KBM-7 (cell line): ENCODE data around the gene POLR3H.
A peak's percentile ranks its signal among the peaks of the same experiment; 100 is the strongest.

Experiments
- DNase-seq: peaks from one replicate; pipeline ENCODE4 v3.0.0-alpha.2; 2015
- in situ Hi-C: fragments of 300-500 bp; cut with MboI; formaldehyde crosslinking; loops from 2 replicates; pipeline ENCODE4 v1.14.3; 2020; ENCODE audit warnings: low sequenced_read_pairs, low pct_unique_long_range_greater_than_20kb, mixed read lengths

Gene POLR3H

GRCh38 chr22:41524251-41524661, 20.0 kb downstream of the POLR3H start:
- in situ Hi-C loops = no loop called here
- DNase-seq = no peak

GRCh38 chr22:41523464-41524221, 20.6 kb downstream of the POLR3H start:
- DNase-seq = no peak
- in situ Hi-C loops = no loop called here

GRCh38 chr22:41522813-41523212, 21.5 kb downstream of the POLR3H start:
- DNase-seq = no peak
- in situ Hi-C loops = no loop called here

- in situ Hi-C loops = no loop called here
These were observed 23.1 kb downstream of the POLR3H start for GRCh38 chr22:41521126-41521525.

GRCh38 chr22:41518048-41518347, 26.3 kb downstream of the POLR3H start:
- in situ Hi-C loops = loop anchor here (10.0 kb wide), 1 partner anchor 113 kb away; no protein-coding TSS in a partner anchor

More at GRCh38 chr22:41521126-41521525, 23.1 kb downstream of the POLR3H start:
- DNase-seq = no peak

GRCh38 chr22:41517172-41518047, 26.9 kb downstream of the POLR3H start:
- peak; percentile 57 for DNase-seq
- in situ Hi-C loops = loop anchor here (10.0 kb wide), 1 partner anchor 113 kb away; no protein-coding TSS in a partner anchor

More at GRCh38 chr22:41518048-41518347, 26.3 kb downstream of the POLR3H start:
- DNase-seq = no peak

- in situ Hi-C loops = loop anchor here (10.0 kb wide), 1 partner anchor 112 kb away; no protein-coding TSS in a partner anchor
- DNase-seq = no peak
These were observed 27.8 kb downstream of the POLR3H start for GRCh38 chr22:41516462-41516861.

GRCh38 chr22:41513391-41513790, 30.9 kb downstream of the POLR3H start:
- in situ Hi-C loops = loop anchor here (10.0 kb wide), 1 partner anchor 109 kb away; no protein-coding TSS in a partner anchor
- DNase-seq = no peak

- in situ Hi-C loops = loop anchor here (10.0 kb wide), 1 partner anchor 108 kb away; no protein-coding TSS in a partner anchor
- DNase-seq = no peak
These were observed 31.7 kb downstream of the POLR3H start for GRCh38 chr22:41512421-41513194.

- in situ Hi-C loops = loop anchor here (10.0 kb wide), 1 partner anchor 107 kb away; no protein-coding TSS in a partner anchor
- no peak for DNase-seq
These were observed 32.7 kb downstream of the POLR3H start for GRCh38 chr22:41511521-41511968.

- in situ Hi-C loops = no loop called here
- DNase-seq = no peak
These were observed 35.5 kb downstream of the POLR3H start for GRCh38 chr22:41508770-41509170.

- in situ Hi-C loops = no loop called here
These were observed 36.8 kb downstream of the POLR3H start for GRCh38 chr22:41507330-41508063.

GRCh38 chr22:41505511-41506220, 38.6 kb downstream of the POLR3H start:
- in situ Hi-C loops = no loop called here
- no peak for DNase-seq

More at GRCh38 chr22:41507330-41508063, 36.8 kb downstream of the POLR3H start:
- no peak for DNase-seq

GRCh38 chr22:41504816-41505215, 39.5 kb downstream of the POLR3H start:
- in situ Hi-C loops = no loop called here
- no peak for DNase-seq

GRCh38 chr22:41504397-41504796, 39.9 kb downstream of the POLR3H start:
- in situ Hi-C loops = no loop called here
- DNase-seq = no peak

- in situ Hi-C loops = no loop called here
- DNase-seq = peak; percentile 36
These were observed 43.1 kb downstream of the POLR3H start for GRCh38 chr22:41501209-41501608.

GRCh38 chr22:41500303-41500702, 44.0 kb downstream of the POLR3H start:
- DNase-seq = no peak
- in situ Hi-C loops = no loop called here
